AG04449 (cell line): ENCODE results near the gene ZFAND2B.

Experiments used
- CTCF ChIA-PET: fragments of 350-600 bp; formaldehyde crosslinking; extraction: SDS; loops from one replicate; lab custom pipeline; 2021; ENCODE audit warnings: antibody characterized with exemption; lab: Yijun Ruan, JAX
- POLR2A ChIA-PET: fragments of 400-600, 350-600 bp; formaldehyde crosslinking; extraction: SDS; loops from one replicate; lab custom pipeline; 2020; ENCODE audit warnings: antibody characterized with exemption, inconsistent platforms; lab: Yijun Ruan, JAX
- DNase-seq: peaks from one replicate; pipeline ENCODE4 v3.0.0-alpha.2; 2010; ENCODE audit warnings: low read depth, low spot score
- H3K4me3 ChIP-seq: 2 replicates; pipeline ENCODE4 v1.5.1; 2011; ENCODE audit warnings: low read depth, mild to moderate bottlenecking, control low read depth, low read length
- TF ChIP-seq, protein P1 (sequence below): IDR thresholded peaks from one replicate; pipeline ENCODE4 v1.5.1; 2011; ENCODE audit warnings: mild to moderate bottlenecking, moderate library complexity, low read length, control low read depth, inconsistent platforms; ENCODE audit not compliant: insufficient read depth; ENCODE audit errors: missing control alignments

Gene ZFAND2B

DNA sequence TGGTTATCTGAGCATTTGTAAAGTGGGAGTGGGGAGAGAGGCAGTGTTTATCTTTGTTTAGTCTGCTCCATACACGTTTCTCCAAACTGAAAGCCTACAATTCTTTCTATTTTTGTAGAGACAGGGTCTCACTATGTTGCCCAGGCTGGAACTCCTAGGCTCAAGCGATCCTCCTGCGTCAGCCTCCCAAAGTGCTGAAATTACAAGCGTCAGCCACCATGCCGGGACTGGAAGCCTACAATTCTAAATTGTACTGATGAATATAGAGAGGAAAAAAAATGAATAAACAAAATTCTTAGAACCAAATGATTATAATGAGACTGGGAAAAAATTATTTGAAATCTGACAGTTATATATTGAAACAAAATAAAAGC, 1.4 kb upstream of the ZFAND2B start:
- POLR2A ChIA-PET, result interaction anchor here (2.0 kb wide), 1 partner anchor 29 kb away, joined by 10 read pairs; the partner anchor contains the start of gene CNPPD1
- DNase-seq, result no peak
- CTCF ChIA-PET, result interaction anchor here (1.5 to 2.3 kb wide), 4 partner anchors 9 to 325 kb away, joined by 4 to 11 read pairs (median 5); no protein-coding TSS in a partner anchor
- no peak overlapping the region for H3K4me3 ChIP-seq
- TF ChIP-seq, protein P1, sequence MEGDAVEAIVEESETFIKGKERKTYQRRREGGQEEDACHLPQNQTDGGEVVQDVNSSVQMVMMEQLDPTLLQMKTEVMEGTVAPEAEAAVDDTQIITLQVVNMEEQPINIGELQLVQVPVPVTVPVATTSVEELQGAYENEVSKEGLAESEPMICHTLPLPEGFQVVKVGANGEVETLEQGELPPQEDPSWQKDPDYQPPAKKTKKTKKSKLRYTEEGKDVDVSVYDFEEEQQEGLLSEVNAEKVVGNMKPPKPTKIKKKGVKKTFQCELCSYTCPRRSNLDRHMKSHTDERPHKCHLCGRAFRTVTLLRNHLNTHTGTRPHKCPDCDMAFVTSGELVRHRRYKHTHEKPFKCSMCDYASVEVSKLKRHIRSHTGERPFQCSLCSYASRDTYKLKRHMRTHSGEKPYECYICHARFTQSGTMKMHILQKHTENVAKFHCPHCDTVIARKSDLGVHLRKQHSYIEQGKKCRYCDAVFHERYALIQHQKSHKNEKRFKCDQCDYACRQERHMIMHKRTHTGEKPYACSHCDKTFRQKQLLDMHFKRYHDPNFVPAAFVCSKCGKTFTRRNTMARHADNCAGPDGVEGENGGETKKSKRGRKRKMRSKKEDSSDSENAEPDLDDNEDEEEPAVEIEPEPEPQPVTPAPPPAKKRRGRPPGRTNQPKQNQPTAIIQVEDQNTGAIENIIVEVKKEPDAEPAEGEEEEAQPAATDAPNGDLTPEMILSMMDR, result no peak

DNA sequence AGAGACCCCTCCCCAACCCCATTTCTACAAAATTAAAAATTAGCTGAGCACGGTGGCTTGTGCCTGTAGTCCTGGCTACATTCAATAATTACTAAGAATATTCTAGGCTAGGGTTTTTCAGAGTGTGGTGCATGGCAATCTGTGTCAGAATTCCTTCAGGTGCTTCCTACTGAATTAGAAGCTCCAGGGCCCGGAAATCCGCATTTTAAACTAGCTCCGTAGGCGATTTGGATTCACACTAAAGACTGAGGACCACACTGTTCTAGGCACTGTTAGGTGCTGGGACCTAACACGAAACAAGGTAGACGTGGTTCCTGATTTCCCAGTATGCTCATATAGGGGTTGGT, 628 bp upstream of the ZFAND2B start:
- DNase-seq, result no peak
- ChIA-PET POLR2A (interaction anchor here (0.7 to 2.9 kb wide), 7 partner anchors 11 to 44 kb away, joined by 3 to 27 read pairs (median 6); partner anchors contain the start of genes ABCB6, ANKZF1, ATG9A and CNPPD1), CTCF (interaction anchor here (0.7 to 4.2 kb wide), 14 partner anchors 9 to 324 kb away, joined by 3 to 26 read pairs (median 4); partner anchors contain the start of genes ANKZF1, ATG9A and CNPPD1)
- peak overlapping the region; percentile 79 for H3K4me3 ChIP-seq
- TF ChIP-seq, protein P1, result no peak

DNA sequence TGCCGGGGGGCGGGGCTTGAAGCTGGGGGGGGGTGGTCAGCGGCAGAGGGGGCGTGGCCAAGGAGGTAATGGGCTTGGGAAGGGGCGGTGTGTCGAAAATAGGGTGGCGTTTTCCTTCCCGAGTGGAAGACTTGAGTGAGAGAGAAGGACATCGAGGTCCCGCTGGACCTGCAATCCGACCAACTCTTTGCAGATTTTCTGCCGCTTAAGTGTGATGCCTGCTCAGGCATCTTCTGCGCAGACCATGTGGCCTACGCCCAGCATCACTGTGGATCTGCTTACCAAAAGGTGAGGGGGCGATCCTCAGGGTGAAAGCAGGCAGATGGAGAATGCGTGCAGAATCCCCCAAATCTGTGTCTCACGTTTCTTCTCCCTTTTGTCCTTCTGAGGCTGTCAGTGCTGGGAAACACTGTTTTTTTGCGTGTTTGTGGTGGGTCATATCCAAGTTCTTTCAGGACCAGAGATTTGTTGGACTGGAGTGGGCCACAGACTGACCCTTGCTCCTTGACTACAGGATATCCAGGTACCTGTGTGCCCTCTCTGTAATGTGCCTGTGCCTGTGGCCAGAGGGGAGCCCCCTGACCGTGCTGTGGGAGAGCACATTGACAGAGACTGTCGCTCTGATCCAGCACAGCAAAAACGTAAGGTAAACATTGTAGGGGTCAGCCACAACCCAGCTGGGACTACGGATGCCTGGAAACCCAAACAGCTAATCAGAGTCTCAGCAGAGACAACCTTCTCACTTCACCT, 727 bp downstream of the ZFAND2B start:
- ChIA-PET CTCF (interaction anchor here (0.9 to 4.2 kb wide), 9 partner anchors 9 to 92 kb away, joined by 3 to 26 read pairs (median 6); partner anchors contain the start of gene CNPPD1), POLR2A (interaction anchor here (0.5 to 2.9 kb wide), 9 partner anchors 11 to 71 kb away, joined by 3 to 27 read pairs (median 5); partner anchors contain the start of genes ABCB6, ANKZF1, ATG9A and CNPPD1)
- TF ChIP-seq, protein P1, result no peak
- H3K4me3 ChIP-seq, result peak overlapping the region; percentile 86
- no peak for DNase-seq

DNA sequence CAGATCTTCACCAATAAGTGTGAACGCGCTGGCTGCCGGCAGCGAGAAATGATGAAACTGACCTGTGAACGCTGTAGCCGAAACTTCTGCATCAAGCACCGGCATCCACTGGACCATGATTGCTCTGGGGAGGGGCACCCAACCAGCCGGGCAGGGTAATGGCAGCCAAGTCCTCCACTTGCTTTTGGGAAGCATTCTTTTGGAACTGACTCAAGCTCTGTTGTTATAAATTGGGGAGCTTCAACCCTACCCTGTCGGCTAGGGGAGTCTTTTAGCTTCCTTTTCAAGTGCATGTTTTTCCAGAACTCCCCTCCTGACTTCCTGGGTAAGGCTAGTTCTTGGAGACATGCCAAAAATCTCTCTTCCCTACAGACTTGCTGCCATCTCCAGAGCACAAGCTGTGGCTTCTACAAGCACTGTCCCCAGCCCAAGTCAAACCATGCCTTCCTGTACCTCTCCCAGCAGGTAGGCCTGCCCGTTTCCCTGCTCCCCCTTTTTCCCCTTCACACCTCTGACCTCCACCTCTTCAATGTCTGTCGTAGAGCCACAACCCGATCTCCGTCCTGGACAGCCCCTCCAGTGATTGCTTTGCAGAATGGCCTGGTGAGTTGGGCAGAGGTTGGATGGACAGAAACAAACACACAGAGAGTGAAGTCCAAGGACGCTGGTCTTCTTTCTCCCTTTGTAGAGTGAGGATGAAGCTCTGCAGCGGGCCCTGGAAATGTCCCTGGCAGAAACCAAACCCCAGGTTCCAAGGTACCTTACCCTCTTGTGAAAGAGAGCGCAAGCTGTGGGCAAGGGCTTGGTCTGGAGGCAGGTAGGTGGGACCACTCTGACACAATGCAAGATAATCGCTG, 1.5 kb downstream of the ZFAND2B start:
- CTCF ChIA-PET, result interaction anchor here (0.9 to 4.2 kb wide), 7 partner anchors 8 to 87 kb away, joined by 3 to 26 read pairs (median 6); partner anchors contain the start of genes ABCB6 and CNPPD1

DNA sequence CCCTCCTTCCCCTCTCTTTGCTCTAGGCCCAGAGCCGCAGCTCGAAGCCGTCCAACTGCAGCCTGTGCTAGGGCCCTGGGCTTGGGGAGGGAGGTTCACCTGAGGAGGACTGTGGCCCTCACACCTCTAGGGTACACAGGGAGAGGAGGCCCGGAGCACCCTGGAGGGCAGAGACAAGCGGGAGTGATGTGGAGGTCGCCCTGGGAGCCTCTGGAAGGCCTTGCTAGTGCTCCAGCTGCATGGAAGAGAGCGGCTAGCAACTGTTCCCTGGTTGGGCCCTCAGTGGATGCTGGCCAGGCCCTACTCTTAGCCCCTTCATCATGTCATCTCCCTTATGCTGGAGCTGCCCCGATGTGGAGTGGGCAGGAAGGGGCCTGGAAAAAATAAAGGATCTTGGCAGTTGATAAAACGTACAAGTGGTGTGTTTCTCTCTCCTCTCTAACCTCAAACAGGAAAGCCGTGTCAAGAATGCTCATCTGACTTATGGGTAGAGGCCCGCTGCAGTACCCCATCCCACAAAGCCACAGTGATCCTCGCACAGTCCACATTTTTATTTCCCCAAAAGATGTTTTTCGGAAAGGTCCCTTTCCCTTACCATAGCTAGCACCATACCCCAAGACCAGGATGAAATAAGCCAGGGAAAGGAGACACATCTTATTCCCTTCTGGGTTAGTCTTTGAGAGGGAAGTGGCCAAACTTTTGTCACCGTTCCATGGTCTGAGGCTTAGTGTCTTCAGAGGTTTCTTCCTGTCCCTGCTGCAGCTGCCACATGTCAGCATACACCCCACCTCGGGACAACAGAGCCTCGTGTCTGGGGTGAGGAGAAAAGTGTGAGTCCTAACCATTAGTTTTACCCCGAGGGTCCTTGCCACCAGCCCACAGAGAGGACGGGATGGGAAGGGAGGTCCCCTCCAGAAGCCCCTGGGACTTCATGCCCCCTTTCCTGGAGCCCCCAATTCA, 2.9 kb downstream of the ZFAND2B start:
- TF ChIP-seq, protein P1, result no peak
- no peak overlapping the region for H3K4me3 ChIP-seq
- CTCF ChIA-PET, result interaction anchor here (0.9 to 4.2 kb wide), 4 partner anchors 9 to 50 kb away, joined by 3 to 26 read pairs (median 6); partner anchors contain the start of genes ABCB6 and SLC23A3
- POLR2A ChIA-PET, result no interaction called here
- no peak for DNase-seq

More for the DNA sequence above, 1.5 kb downstream of the ZFAND2B start:
- no peak for DNase-seq
- no peak overlapping the region; the same call in 1 of the 2 replicates for H3K4me3 ChIP-seq
- POLR2A ChIA-PET, result interaction anchor here (2.9 kb wide), 1 partner anchor 10 kb away, joined by 27 read pairs; the partner anchor contains the start of gene ABCB6
- TF ChIP-seq, protein P1, result no peak
